T-cell (primary cell): ENCODE data around the gene BUB1B. TPM values are rescaled to one million over a fixed set of nuclear protein-coding genes. Genes with fewer than 3 reads are reported as not detected.

Source experiments
- ATAC-seq, 4 experiments: fragments of 200-7000 bp in 3 of 4; fragments of 150-1000 bp in 1 of 4; cut with Tn5 transposase; replicated peaks in 1 of 4; 1 replicate in 3 of 4; 2 replicates in 1 of 4; pipeline ENCODE4 v1.10.0; 2021; ENCODE audit warnings: moderate library complexity in 3 of 4, mild to moderate bottlenecking in 2 of 4, moderate number of reproducible peaks in 1 of 4
- CTCF ChIA-PET, 2 donors: fragments of 300-600 bp; sonication (Branson Sonifier 250); formaldehyde crosslinking; loops; one replicate each; lab custom pipeline; 2022; ENCODE audit warnings: antibody characterized with exemption in 2 of 2; lab: Charles Lee
- POLR2A ChIA-PET, 2 donors: fragments of 300-600 bp; sonication (Branson Sonifier 250); formaldehyde crosslinking; loops; one replicate each; lab custom pipeline; 2022; ENCODE audit warnings: antibody characterized with exemption in 2 of 2; lab: Charles Lee
- DNase-seq, 35 experiments: peaks; one replicate each; pipeline versions ENCODE4 v3.0.0 to v3.0.0-alpha.2; 2013 to 2023
- H3K27ac ChIP-seq: one replicate; pipeline ENCODE4 v1.5.1; 2013; ENCODE audit warnings: low read length
- H3K27me3 ChIP-seq, 2 experiments: replicated peaks in 1 of 2; 1 replicate in 1 of 2; 2 replicates in 1 of 2; pipeline versions ENCODE4 v1.6.1 to v1.7.0; 2013; ENCODE audit warnings: low read length in 1 of 2, mixed read lengths in 1 of 2; ENCODE audit not compliant: control insufficient read depth in 2 of 2, insufficient read depth in 2 of 2; ENCODE audit errors: extremely low read depth in 1 of 2
- H3K36me3 ChIP-seq, 2 donors: 1 replicate in 1 of 2; 2 replicates in 1 of 2; pipeline versions ENCODE4 v1.6.1 to v1.7.0; 2013; ENCODE audit warnings: low read length in 1 of 2; ENCODE audit not compliant: control insufficient read depth in 2 of 2, insufficient read depth in 1 of 2; ENCODE audit errors: extremely low read depth in 1 of 2
- H3K4me1 ChIP-seq, 2 experiments: 1 replicate in 1 of 2; 2 replicates in 1 of 2; pipeline versions ENCODE4 v1.6.1 to v1.7.0; 2013; ENCODE audit warnings: low read length in 2 of 2, mixed read lengths in 1 of 2; ENCODE audit not compliant: insufficient read depth in 2 of 2, control insufficient read depth in 1 of 2; ENCODE audit errors: extremely low read depth in 1 of 2
- H3K4me3 ChIP-seq, 2 donors: 1 replicate in 1 of 2; 2 replicates in 1 of 2; pipeline versions ENCODE4 v1.5.1 to v1.7.0; 2013; ENCODE audit warnings: mild to moderate bottlenecking in 2 of 2, low read length in 1 of 2, moderate library complexity in 1 of 2; ENCODE audit not compliant: control insufficient read depth in 1 of 2; ENCODE audit errors: extremely low read depth in 1 of 2
- H3K9me3 ChIP-seq: 2 replicates; pipeline ENCODE4 v1.7.0; 2013
- H3K27ac Mint-ChIP-seq, 2 donors: one replicate each; pipeline ENCODE4 v1.8.0; 2020 to 2021; ENCODE audit warnings: mild to moderate bottlenecking in 2 of 2, mixed read lengths in 2 of 2
- H3K27me3 Mint-ChIP-seq, 2 donors: one replicate each; pipeline ENCODE4 v1.8.0; 2021 to 2022; ENCODE audit warnings: mixed read lengths in 2 of 2
- H3K36me3 Mint-ChIP-seq: one replicate; pipeline ENCODE4 v1.8.0; 2021; ENCODE audit warnings: mixed read lengths
- H3K4me1 Mint-ChIP-seq, 3 donors: one replicate each; pipeline ENCODE4 v1.8.0; 2020 to 2022; ENCODE audit warnings: mixed read lengths in 3 of 3, mild to moderate bottlenecking in 1 of 3
- H3K4me3 Mint-ChIP-seq, 3 donors: one replicate each; pipeline ENCODE4 v1.8.0; 2020 to 2022; ENCODE audit warnings: mild to moderate bottlenecking in 3 of 3, mixed read lengths in 3 of 3, moderate library complexity in 3 of 3
- H3K9me3 Mint-ChIP-seq, 3 donors: one replicate each; pipeline ENCODE4 v1.8.0; 2020 to 2022; ENCODE audit warnings: mixed read lengths in 3 of 3
- WGBS: methylation state at CpG from one replicate; pipeline ENCODE4 v1.1.5; 2013; ENCODE audit warnings: missing lambda C conversion rate; ENCODE audit not compliant: insufficient coverage; 5-methylcytosine and 5-hydroxymethylcytosine counted together
- total RNA-seq, 35 experiments: library from RNA in 6 of 35; stranded (reverse) in 6 of 35; fragments of 120-200 nt in 1 of 35; gene quantifications; one replicate each; pipeline versions ENCODE4 v1.2.1 to v1.2.4 and lab custom pipeline; 2013 to 2026

The BUB1B gene
- total RNA-seq, 5 donors from 2014 or later (not counting 1 experiment from before 2014, with no cell fraction given) = 0.79 to 2.2 (median 1.9) TPM

DNA sequence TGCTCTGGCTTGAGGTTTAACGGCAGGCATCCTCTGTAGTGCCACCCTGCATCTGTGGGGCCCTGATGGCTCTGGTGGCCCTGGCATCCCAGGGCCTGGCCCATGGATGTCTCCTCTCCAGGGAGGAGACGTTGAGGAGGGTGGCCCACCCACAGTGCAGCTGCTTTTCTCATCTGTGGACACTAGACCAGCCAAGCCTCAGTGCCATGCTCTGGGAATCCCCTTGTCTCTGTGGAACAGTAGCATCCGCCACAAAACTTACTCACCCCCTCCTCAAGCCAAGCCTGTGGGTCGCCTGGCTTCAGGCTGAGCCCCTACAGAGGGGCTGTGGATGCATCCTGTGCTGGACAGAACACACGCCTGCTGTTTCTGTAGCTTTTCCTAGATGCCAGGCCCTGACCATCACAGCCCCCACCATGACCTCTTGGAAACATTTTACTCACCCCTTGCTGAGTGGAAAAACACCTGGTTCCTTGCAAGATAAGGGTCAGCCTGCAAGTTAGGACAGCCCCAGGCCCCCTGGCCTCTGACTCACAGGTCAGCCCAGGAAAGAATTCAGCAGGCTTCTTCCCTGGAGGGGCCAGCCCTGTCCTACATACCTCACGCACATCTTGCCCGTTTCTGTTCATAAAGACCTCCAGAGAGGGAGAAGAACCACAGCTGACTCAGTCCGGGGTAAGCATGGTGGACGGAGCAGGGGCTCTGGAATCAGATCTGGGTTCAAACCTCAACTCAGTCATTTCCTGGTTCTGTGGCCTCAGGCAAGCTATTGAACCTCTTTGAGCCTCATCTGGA lies 97.0 kb downstream of the BUB1B start:
- Histone ChIP-seq H3K9me3 (no peaks in the 10 kb centered on the region), H3K4me1 (peaks cover 0 to 27% of the 10 kb centered on the region in 2 experiments), H3K27ac (no peak overlapping the region), H3K36me3 (no peaks in the 10 kb centered on the region), H3K4me3 (no peak overlapping the region), H3K27me3 (peaks cover 3 to 47% of the 10 kb centered on the region in 2 experiments)
- Mint-ChIP-seq H3K27ac (no peak overlapping the region), H3K4me3 (no peak overlapping the region), H3K27me3 (peaks cover 17 to 26% of the 10 kb centered on the region in 2 donors), H3K4me1 (peaks cover 10 to 12% (median 12%) of the 10 kb centered on the region in 3 donors), H3K9me3 (no peaks in the 10 kb centered on the region), H3K36me3 (no peaks in the 10 kb centered on the region)
- POLR2A ChIA-PET = no interaction called here
- 53% methylated on average over 5 of the region's 9 CpGs for WGBS
- no peak for ATAC-seq
- CTCF ChIA-PET = interaction anchor here (1.2 to 1.3 kb wide), 2 partner anchors 17 to 65 kb away, joined by 3 read pairs; partner anchors contain the start of gene INAFM2 (in 1 of the 2)
- no peak for DNase-seq

DNA sequence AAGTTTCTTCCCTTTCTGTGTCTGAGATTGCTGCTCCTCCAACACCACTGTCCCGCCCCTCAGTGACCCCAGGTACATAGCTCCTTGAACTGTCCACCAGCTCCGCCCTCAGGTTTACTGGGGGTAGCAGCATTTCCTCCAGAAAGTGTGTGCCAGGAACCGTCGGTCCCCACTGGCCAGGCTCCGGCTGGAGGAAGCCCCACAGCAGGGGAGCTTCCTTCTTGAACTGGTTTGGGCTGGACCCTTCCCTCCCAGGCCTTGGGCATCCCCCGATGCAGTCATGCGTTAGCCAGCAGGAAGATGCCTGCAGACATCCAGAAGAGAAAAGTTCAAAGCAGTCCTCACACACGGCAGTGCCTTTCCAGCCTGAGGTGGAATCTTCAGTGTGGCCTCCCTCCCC lies 97.7 kb downstream of the BUB1B start:
- ATAC-seq (no peak), DNase-seq (no peak)
- H3K36me3 ChIP-seq = no peaks in the 10 kb centered on the region
- Mint-ChIP-seq H3K27me3 (peaks cover 10 to 20% of the 10 kb centered on the region in 2 donors), H3K4me1 (peaks cover 4 to 7% (median 6%) of the 10 kb centered on the region in 3 donors), H3K9me3 (no peaks in the 10 kb centered on the region), H3K4me3 (no peak overlapping the region), H3K36me3 (no peaks in the 10 kb centered on the region), H3K27ac (no peak overlapping the region)
- no peak overlapping the region for H3K27ac ChIP-seq
- POLR2A ChIA-PET = no interaction called here
- H3K9me3 ChIP-seq = no peaks in the 10 kb centered on the region
- H3K27me3 ChIP-seq = peaks cover 2 to 41% of the 10 kb centered on the region in 2 experiments
- 56% methylated on average over 8 of the region's 8 CpGs for WGBS
- CTCF ChIA-PET = interaction anchor here in 1 of 2 donors (1.3 kb wide), 1 partner anchor 16 kb away, joined by 3 read pairs; no protein-coding TSS in a partner anchor
- H3K4me3 ChIP-seq = no peak overlapping the region
- H3K4me1 ChIP-seq = peaks cover 0 to 20% of the 10 kb centered on the region in 2 experiments

DNA sequence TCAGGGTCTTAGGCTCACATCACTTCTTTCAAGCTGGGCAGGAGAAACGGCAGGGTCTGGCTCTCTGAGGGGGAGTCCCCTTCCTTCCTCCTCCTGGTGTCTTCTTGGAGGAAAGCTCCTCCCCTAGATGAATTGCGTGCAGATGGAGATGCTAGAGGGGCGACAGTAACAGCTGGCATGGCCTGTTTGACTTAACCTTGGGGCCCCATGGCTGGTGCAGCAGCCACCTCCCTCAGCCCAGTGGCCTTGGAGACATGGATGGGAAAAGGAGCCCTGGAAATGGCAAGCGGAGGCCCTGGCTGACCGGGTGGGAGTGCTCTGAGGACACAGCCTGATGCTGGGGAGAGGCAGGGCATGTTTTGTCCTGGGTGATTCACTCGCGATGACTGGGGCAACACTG lies 98.2 kb downstream of the BUB1B start:
- ATAC-seq (no peak), DNase-seq (no peak)
- H3K9me3 ChIP-seq = no peaks in the 10 kb centered on the region
- WGBS = 92% methylated on average over 2 of the region's 7 CpGs
- no peak overlapping the region for H3K27ac ChIP-seq
- POLR2A ChIA-PET = no interaction called here
- H3K36me3 ChIP-seq = no peaks in the 10 kb centered on the region
- H3K4me1 ChIP-seq = peaks cover 0 to 18% of the 10 kb centered on the region in 2 experiments
- CTCF ChIA-PET = no interaction called here
- H3K36me3 Mint-ChIP-seq = no peaks in the 10 kb centered on the region
- no peak overlapping the region for H3K4me3 ChIP-seq
- no peaks in the 10 kb centered on the region for H3K9me3 Mint-ChIP-seq
- peaks cover 6 to 15% of the 10 kb centered on the region in 2 donors for H3K27me3 Mint-ChIP-seq
- no peak overlapping the region for H3K4me3 Mint-ChIP-seq
- H3K27me3 ChIP-seq = peaks cover 0 to 36% of the 10 kb centered on the region in 2 experiments
- peaks cover 2 to 3% (median 2%) of the 10 kb centered on the region in 3 donors for H3K4me1 Mint-ChIP-seq
- H3K27ac Mint-ChIP-seq = no peak overlapping the region

DNA sequence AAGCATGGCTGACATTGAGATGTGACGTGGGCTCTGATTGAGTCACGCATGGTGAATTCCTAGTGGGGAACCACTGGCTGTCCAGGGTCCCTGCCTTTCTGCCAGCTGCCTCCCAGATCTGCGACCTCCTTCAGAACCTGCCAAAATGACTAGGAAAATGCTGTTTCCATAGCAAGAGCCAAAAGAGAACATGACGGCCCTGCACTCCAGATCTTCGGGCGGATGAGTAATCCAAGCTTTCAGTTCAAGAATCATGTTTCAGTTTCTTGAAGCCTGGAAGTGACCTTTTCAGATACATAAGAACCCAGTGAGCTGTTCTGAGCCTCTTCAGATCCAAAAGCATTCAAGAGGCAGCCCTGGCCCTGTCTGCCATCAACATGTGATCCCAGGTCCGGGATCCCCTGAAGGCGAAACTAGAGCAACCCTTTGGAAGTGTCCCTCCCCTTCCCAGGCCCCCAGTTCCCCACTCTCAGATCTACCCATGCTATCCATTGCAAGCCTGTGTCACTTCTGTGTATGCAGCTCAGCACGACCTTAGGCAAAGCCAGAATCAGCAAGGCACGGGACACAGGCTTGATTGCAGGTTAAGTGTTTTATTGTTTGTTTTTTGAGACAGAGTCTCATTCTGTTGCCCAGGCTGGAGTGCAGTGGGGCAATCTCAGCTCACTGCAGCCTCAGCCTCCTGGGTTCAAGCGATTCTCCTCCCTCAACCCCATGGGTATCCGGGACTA lies 102.3 kb downstream of the BUB1B start:
- Histone ChIP-seq H3K27ac (no peak overlapping the region), H3K4me3 (no peak overlapping the region), H3K9me3 (no peaks in the 10 kb centered on the region), H3K36me3 (no peaks in the 10 kb centered on the region), H3K4me1 (no peaks in the 10 kb centered on the region), H3K27me3 (peaks cover 0 to 16% of the 10 kb centered on the region in 2 experiments)
- peaks cover 0 to 8% of the 10 kb centered on the region in 2 donors for H3K27me3 Mint-ChIP-seq
- H3K27ac Mint-ChIP-seq = no peak overlapping the region
- DNase-seq (no peak), ATAC-seq (no peak)
- WGBS = 77% methylated on average over 8 of the region's 12 CpGs
- H3K9me3 Mint-ChIP-seq = no peaks in the 10 kb centered on the region
- POLR2A ChIA-PET = no interaction called here
- no peaks in the 10 kb centered on the region for H3K4me1 Mint-ChIP-seq
- no peak overlapping the region for H3K4me3 Mint-ChIP-seq
- CTCF ChIA-PET = interaction anchor here in 1 of 2 donors (1.3 kb wide), 1 partner anchor 11 kb away, joined by 10 read pairs; no protein-coding TSS in a partner anchor
- no peaks in the 10 kb centered on the region for H3K36me3 Mint-ChIP-seq

DNA sequence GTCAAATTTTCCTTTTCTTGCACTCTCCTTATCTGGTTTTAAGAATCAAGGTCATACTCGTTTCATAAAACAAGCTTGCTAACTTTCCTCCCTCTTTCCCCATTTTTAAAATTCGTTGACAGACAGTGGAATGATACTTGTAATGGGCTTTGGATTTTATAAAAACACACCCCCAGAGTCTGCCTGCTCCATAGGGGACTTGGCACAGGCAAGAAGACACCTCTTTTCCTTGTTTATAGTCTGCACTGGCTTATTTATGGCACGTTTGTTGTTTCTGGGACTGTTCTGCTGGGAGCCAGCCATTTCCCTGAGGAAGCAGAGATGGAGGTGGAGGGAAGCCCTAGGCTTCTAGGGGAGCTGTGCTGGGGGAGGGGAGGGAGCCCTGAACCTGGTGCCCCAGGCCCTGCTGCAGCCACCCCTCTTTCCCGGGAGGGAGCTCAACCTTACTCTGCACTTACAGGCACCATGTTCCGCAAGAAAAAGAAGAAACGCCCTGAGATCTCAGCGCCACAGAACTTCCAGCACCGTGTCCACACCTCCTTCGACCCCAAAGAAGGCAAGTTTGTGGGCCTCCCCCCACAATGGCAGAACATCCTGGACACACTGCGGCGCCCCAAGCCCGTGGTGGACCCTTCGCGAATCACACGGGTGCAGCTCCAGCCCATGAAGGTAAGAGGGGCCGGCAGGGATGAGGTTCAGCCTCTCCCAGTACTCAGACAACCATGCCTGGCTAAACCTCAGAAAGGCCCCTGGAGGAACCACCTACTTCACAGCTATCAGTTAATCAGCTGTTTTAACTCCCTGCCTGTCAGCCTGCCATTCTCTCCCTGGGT lies 103.7 kb downstream of the BUB1B start:
- Mint-ChIP-seq H3K4me1 (no peaks in the 10 kb centered on the region), H3K9me3 (no peaks in the 10 kb centered on the region), H3K4me3 (no peak overlapping the region), H3K27me3 (peaks cover 0 to 3% of the 10 kb centered on the region in 2 donors), H3K27ac (no peak overlapping the region), H3K36me3 (no peaks in the 10 kb centered on the region)
- H3K36me3 ChIP-seq = no peaks in the 10 kb centered on the region
- peaks cover 0 to 15% of the 10 kb centered on the region in 2 experiments for H3K27me3 ChIP-seq
- ATAC-seq (no peak), DNase-seq (no peak)
- WGBS = 80% methylated on average over 7 of the region's 16 CpGs
- ChIA-PET POLR2A (no interaction called here), CTCF (interaction anchor here in 1 of 2 donors (0.5 to 1.3 kb wide), 3 partner anchors 10 to 224 kb away, joined by 4 to 10 read pairs (median 7); no protein-coding TSS in a partner anchor)
- no peak overlapping the region for H3K27ac ChIP-seq
- H3K4me3 ChIP-seq = no peak overlapping the region
- H3K4me1 ChIP-seq = no peaks in the 10 kb centered on the region
- H3K9me3 ChIP-seq = no peaks in the 10 kb centered on the region

DNA sequence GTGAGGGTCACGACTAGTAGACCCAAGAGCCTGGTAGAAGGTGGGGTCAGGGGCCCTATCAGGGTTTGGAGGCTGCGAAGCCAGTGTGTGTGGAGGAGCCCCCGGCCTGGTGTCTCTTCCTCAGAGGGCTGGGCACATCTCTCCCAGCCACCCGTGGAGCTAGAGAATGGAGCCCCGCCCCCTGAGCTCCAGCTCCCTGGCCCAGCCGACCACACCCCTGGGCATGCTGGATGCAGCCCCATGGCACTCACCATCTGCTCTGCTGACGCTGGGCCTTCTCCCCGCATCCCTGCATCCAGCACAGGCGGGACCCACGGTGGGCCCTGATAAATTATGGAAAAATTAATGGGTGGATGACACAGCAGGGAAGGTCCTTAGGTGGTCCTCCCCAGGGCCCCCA lies 104.5 kb downstream of the BUB1B start:
- Mint-ChIP-seq H3K27ac (no peak overlapping the region), H3K27me3 (peaks cover 0 to 3% of the 10 kb centered on the region in 2 donors), H3K4me3 (no peak overlapping the region), H3K4me1 (no peaks in the 10 kb centered on the region), H3K36me3 (no peaks in the 10 kb centered on the region), H3K9me3 (no peaks in the 10 kb centered on the region)
- WGBS = 86% methylated on average over 2 of the region's 10 CpGs
- DNase-seq (no peak), ATAC-seq (no peak)
- POLR2A ChIA-PET = no interaction called here
- Histone ChIP-seq H3K27me3 (peaks cover 0 to 12% of the 10 kb centered on the region in 2 experiments), H3K36me3 (no peaks in the 10 kb centered on the region), H3K4me1 (no peaks in the 10 kb centered on the region), H3K27ac (no peak overlapping the region), H3K4me3 (no peak overlapping the region), H3K9me3 (no peaks in the 10 kb centered on the region)
- CTCF ChIA-PET = no interaction called here
